Cardiac muscle cell (in vitro differentiated cells and primary cell): ENCODE measurements around the gene ABLIM1. TPM values are rescaled to one million over a fixed set of nuclear protein-coding genes. Genes with fewer than 3 reads are reported as not detected.

ENCODE experiments used
- DNase-seq, 2 donors: peaks; one replicate each; pipeline versions ENCODE4 v3.0.0 to v3.0.0-alpha.2; 2010 to 2017; ENCODE audit warnings: low read depth in 1 of 2, low spot score in 1 of 2
- H3K27ac ChIP-seq: fragments of 200-600 bp; sonication (generic); 2 replicates; pipeline ENCODE4 v1.5.1; 2016
- H3K27me3 ChIP-seq: fragments of 200-600 bp; sonication (generic); 2 replicates; pipeline ENCODE4 v1.6.0; 2016; ENCODE audit warnings: control low read depth
- H3K36me3 ChIP-seq: fragments of 200-600 bp; sonication (generic); 2 replicates; pipeline ENCODE4 v1.5.1; 2016; ENCODE audit warnings: control low read depth
- H3K4me1 ChIP-seq: fragments of 200-600 bp; sonication (generic); 2 replicates; pipeline ENCODE4 v1.8.1; 2017; ENCODE audit warnings: low read depth, mild to moderate bottlenecking, mixed run types
- H3K4me3 ChIP-seq: fragments of 200-600 bp; sonication (generic); 2 replicates; pipeline ENCODE4 v1.5.1; 2016; ENCODE audit warnings: mild to moderate bottlenecking
- H3K9me3 ChIP-seq: fragments of 200-600 bp; sonication (generic); 2 replicates; pipeline ENCODE4 v1.5.1; 2017; ENCODE audit warnings: low read depth, mild to moderate bottlenecking, control low read depth
- CTCF ChIP-seq: IDR thresholded peaks from 2 replicates; pipeline ENCODE4 v1.5.1; 2012; ENCODE audit warnings: low read depth, mild to moderate bottlenecking, low read length
- polyA plus RNA-seq: library from polyadenylated mRNA; unstranded; fragments of >200 nt; fragmentation: Nextera tagmentation; extraction: Ambion mirVana; gene quantifications from 2 replicates; pipeline ENCODE4 v1.2.1, GENCODE V29; 2016
- total RNA-seq: library from RNA; depleted of rRNA; stranded (reverse); fragments of >200 nt; gene quantifications from 2 replicates; pipeline ENCODE4 v1.2.3, GENCODE V29; 2016

The ABLIM1 gene
- total and polyA plus RNA-seq, 2 experiments from 2014 or later, result 105 to 148 TPM

- Histone ChIP-seq H3K27me3 (no peaks in the 10 kb centered on the region), H3K9me3 (no peaks in the 10 kb centered on the region), H3K36me3 (peaks cover 10% of the 10 kb centered on the region), H3K4me1 (peaks cover 5% of the 10 kb centered on the region), H3K4me3 (no peak overlapping the region), H3K27ac (no peak overlapping the region)
- TF ChIP-seq CTCF, result no peak
- no peak for DNase-seq
These were observed 162.8 kb downstream of the ABLIM1 start for GRCh38 chr10:114495303-114495702.

GRCh38 chr10:114492351-114493037 is 165.6 kb downstream of the ABLIM1 start:
- no peak for TF ChIP-seq CTCF
- Histone ChIP-seq H3K4me1 (peaks cover 5% of the 10 kb centered on the region), H3K9me3 (no peaks in the 10 kb centered on the region), H3K27me3 (no peaks in the 10 kb centered on the region), H3K4me3 (no peak overlapping the region), H3K36me3 (peaks cover 17% of the 10 kb centered on the region), H3K27ac (no peak overlapping the region)
- DNase-seq, result peak in 1 of 2 donors; percentile 49

- no peak for DNase-seq
- H3K27ac ChIP-seq, result no peak overlapping the region
- H3K27me3 ChIP-seq, result no peaks in the 10 kb centered on the region
- H3K9me3 ChIP-seq, result no peaks in the 10 kb centered on the region
- H3K4me3 ChIP-seq, result no peak overlapping the region
- peaks cover 5% of the 10 kb centered on the region for H3K4me1 ChIP-seq
- TF ChIP-seq CTCF, result no peak
- H3K36me3 ChIP-seq, result peaks cover 23% of the 10 kb centered on the region
These were observed 166.1 kb downstream of the ABLIM1 start for GRCh38 chr10:114491933-114492332.

GRCh38 chr10:114491419-114491818 is 166.7 kb downstream of the ABLIM1 start:
- DNase-seq, result no peak
- no peak overlapping the region for H3K27ac ChIP-seq
- H3K4me3 ChIP-seq, result no peak overlapping the region

GRCh38 chr10:114489521-114490310 is 168.4 kb downstream of the ABLIM1 start:
- H3K36me3 ChIP-seq, result peaks cover 27% of the 10 kb centered on the region
- no peak overlapping the region for H3K27ac ChIP-seq
- H3K9me3 ChIP-seq, result no peaks in the 10 kb centered on the region
- peaks cover 5% of the 10 kb centered on the region for H3K4me1 ChIP-seq
- TF ChIP-seq CTCF, result no peak
- DNase-seq, result no peak
- no peaks in the 10 kb centered on the region for H3K27me3 ChIP-seq
- no peak overlapping the region for H3K4me3 ChIP-seq

More at GRCh38 chr10:114491419-114491818, 166.7 kb downstream of the ABLIM1 start:
- no peak for TF ChIP-seq CTCF
- Histone ChIP-seq H3K36me3 (peaks cover 25% of the 10 kb centered on the region), H3K4me1 (peaks cover 5% of the 10 kb centered on the region), H3K9me3 (no peaks in the 10 kb centered on the region), H3K27me3 (no peaks in the 10 kb centered on the region)
